Suprapubic skin (tissue), 3 donors: Measurements from ENCODE around the gene PHLDA1.

Source experiments
- CTCF ChIP-seq, 2 donors: fragments of 200-600 bp in 1 of 2; fragments of 450-650 bp in 1 of 2; sonication (generic) in 1 of 2; IDR thresholded peaks; one replicate each; pipeline ENCODE4 v1.5.1; 2016 to 2019; ENCODE audit warnings: antibody characterized with exemption in 2 of 2, mild to moderate bottlenecking in 1 of 2, moderate library complexity in 1 of 2
- EP300 ChIP-seq: sonication (generic); formaldehyde crosslinking; IDR thresholded peaks from one replicate; pipeline ENCODE4 v1.6.1; 2017; ENCODE audit warnings: antibody characterized with exemption

DNA sequence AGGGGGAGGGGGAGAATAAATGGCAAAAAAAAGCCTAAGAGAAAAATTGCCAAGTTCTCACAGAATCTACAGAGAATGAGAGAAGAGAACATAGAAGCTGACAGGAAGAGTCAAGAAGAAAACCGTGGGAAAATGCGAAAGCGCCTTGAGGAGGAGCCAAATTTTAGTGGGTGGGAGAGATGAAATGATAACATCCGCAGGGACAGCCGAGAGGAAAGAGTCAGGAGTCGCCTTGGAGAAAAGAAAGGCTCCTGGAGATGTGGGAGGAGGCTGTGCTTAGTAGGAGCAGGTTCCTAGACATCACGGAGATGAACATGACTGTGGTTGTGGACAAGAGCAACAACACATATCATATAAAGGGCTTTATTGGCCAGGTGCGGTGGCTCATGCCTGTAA is 49.4 kb downstream of the PHLDA1 start:
- TF ChIP-seq EP300 (no peak), CTCF (IDR thresholded peaks at IDR 0.05) (no peak)
